GM12878 (cell line): ENCODE results near the gene MPDZ. TPM values are rescaled to one million over a fixed set of nuclear protein-coding genes. Genes with fewer than 3 reads are reported as not detected.

Experiments
- ATAC-seq: fragments of 200-7000 bp; cut with Tn5 transposase; 3 replicates; pipeline ENCODE4 v1.9.1; 2020; ENCODE audit warnings: mild to moderate bottlenecking, moderate library complexity
- BruUV-seq: library from RNA; stranded (reverse); fragments of 400-500 nt; replicated peaks from 2 replicates; lab custom pipeline; 2021; lab: Mats Ljungman, UMichigan
- CTCF ChIA-PET: fragments of 300-600 bp; sonication (Branson Sonifier 250); formaldehyde crosslinking; extraction: SDS; loops from one replicate; lab custom pipeline; 2021; ENCODE audit warnings: inconsistent platforms; lab: Yijun Ruan, JAX
- POLR2A ChIA-PET: fragments of 350-600 bp; formaldehyde crosslinking; extraction: SDS; loops from one replicate; lab custom pipeline; 2021; ENCODE audit warnings: inconsistent platforms; lab: Charles Lee
- RAD21 ChIA-PET: fragments of 300-600 bp; sonication (Branson Sonifier 250); formaldehyde crosslinking; loops from one replicate; lab custom pipeline; 2023; ENCODE audit warnings: antibody characterized with exemption; ENCODE audit not compliant: unreplicated experiment; lab: Charles Lee
- SMC1A ChIA-PET: fragments of 300-600 bp; sonication (Branson Sonifier 250); formaldehyde crosslinking; loops from one replicate; lab custom pipeline; 2023; ENCODE audit not compliant: unreplicated experiment, uncharacterized antibody; lab: Charles Lee
- DNase-seq: peaks from one replicate; pipeline ENCODE4 v3.0.0-alpha.2; 2011; ENCODE audit warnings: low read depth, low spot score
- FAIRE-seq: peaks from 3 replicates; lab custom pipeline; 2011; peaks lifted over from hg19 to GRCh38; lab: Jason Lieb, UNC
- H2AFZ ChIP-seq: 2 replicates; pipeline ENCODE4 v1.6.0; 2011; ENCODE audit warnings: low read depth, low read length, control low read depth; ENCODE audit not compliant: control insufficient read depth
- H3K27ac ChIP-seq: 2 replicates; pipeline ENCODE4 v1.5.1; 2011; ENCODE audit warnings: control low read depth; ENCODE audit not compliant: control insufficient read depth, insufficient read depth
- H3K27me3 ChIP-seq, 2 experiments: replicated peaks in 1 of 2; 2 replicates each; pipeline versions ENCODE4 v1.6.0 to v1.6.1; 2011; ENCODE audit warnings: low read length in 1 of 2; ENCODE audit not compliant: control insufficient read depth in 2 of 2, insufficient read depth in 2 of 2
- H3K36me3 ChIP-seq, 2 experiments: 2 replicates each; pipeline ENCODE4 v1.5.1; 2011; ENCODE audit warnings: low read length in 1 of 2; ENCODE audit not compliant: control insufficient read depth in 2 of 2, insufficient read depth in 2 of 2
- H3K4me1 ChIP-seq: 2 replicates; pipeline ENCODE4 v1.6.1; 2011; ENCODE audit warnings: mild to moderate bottlenecking, low read length, moderate library complexity, mixed read lengths; ENCODE audit not compliant: control insufficient read depth, insufficient read depth
- H3K4me2 ChIP-seq: 2 replicates; pipeline ENCODE4 v1.6.0; 2011; ENCODE audit warnings: control low read depth; ENCODE audit not compliant: control insufficient read depth, insufficient read depth
- H3K4me3 ChIP-seq: fragments of 200-600 bp; sonication (generic); 2 replicates; pipeline ENCODE4 v1.5.1; 2016
- H3K79me2 ChIP-seq: 2 replicates; pipeline ENCODE4 v1.6.0; 2011; ENCODE audit warnings: low read length; ENCODE audit not compliant: control insufficient read depth, insufficient read depth
- H3K9ac ChIP-seq: 2 replicates; pipeline ENCODE4 v1.8.0; 2011; ENCODE audit warnings: low read length, control low read depth, mixed read lengths; ENCODE audit not compliant: control insufficient read depth, insufficient read depth
- H3K9me3 ChIP-seq: replicated peaks from 3 replicates; pipeline ENCODE4 v1.5.1; 2011; ENCODE audit warnings: mild to moderate bottlenecking, low read length; ENCODE audit not compliant: control insufficient read depth, insufficient read depth
- H4K20me1 ChIP-seq: 2 replicates; pipeline ENCODE4 v1.6.0; 2011; ENCODE audit not compliant: control insufficient read depth, insufficient read depth
- BMI1 ChIP-seq: fragments of 450-650 bp; IDR thresholded peaks from 2 replicates; pipeline ENCODE4 v1.6.1; 2016; ENCODE audit warnings: mild to moderate bottlenecking, moderate library complexity, borderline replicate concordance
- EP300 ChIP-seq, 2 experiments: fragments of 150-350 bp in 1 of 2; IDR thresholded peaks; 2 replicates each; pipeline ENCODE4 v1.6.1; 2011 to 2012; ENCODE audit warnings: low read depth in 2 of 2, low read length in 2 of 2, borderline replicate concordance in 1 of 2, improper control_type of control experiment in 1 of 2, inconsistent platforms in 1 of 2; ENCODE audit not compliant: control insufficient read depth in 1 of 2
- FOS ChIP-seq: IDR thresholded peaks from 3 replicates; pipeline ENCODE4 v1.6.1; 2011; ENCODE audit warnings: borderline replicate concordance; ENCODE audit not compliant: insufficient read length; ENCODE audit errors: extremely low read depth
- HDAC2 ChIP-seq: fragments of 200-600 bp; sonication (generic); IDR thresholded peaks from 2 replicates; pipeline ENCODE4 v1.6.1; 2017
- MEF2A ChIP-seq: IDR thresholded peaks from 2 replicates; pipeline ENCODE4 v1.6.1; 2011; ENCODE audit warnings: low read depth, mild to moderate bottlenecking, low read length, moderate library complexity; ENCODE audit not compliant: insufficient read depth
- MTA3 ChIP-seq: IDR thresholded peaks from 2 replicates; pipeline ENCODE4 v1.6.1; 2012; ENCODE audit warnings: low read length, inconsistent platforms, borderline replicate concordance
- MXI1 ChIP-seq: fragments of 150-350 bp; IDR thresholded peaks from 2 replicates; pipeline ENCODE4 v1.6.1; 2011; ENCODE audit warnings: low read depth, mild to moderate bottlenecking, inconsistent platforms, low read length, improper control_type of control experiment
- NBN ChIP-seq: fragments of 450-650 bp; IDR thresholded peaks from 2 replicates; pipeline ENCODE4 v1.6.1; 2016
- NFYB ChIP-seq: IDR thresholded peaks from 2 replicates; pipeline ENCODE4 v1.6.1; 2011; ENCODE audit warnings: low read depth, mild to moderate bottlenecking, low read length, improper control_type of control experiment, moderate library complexity; ENCODE audit not compliant: insufficient read depth
- RAD51 ChIP-seq: fragments of 450-650 bp; IDR thresholded peaks from 2 replicates; pipeline ENCODE4 v1.6.1; 2016; ENCODE audit warnings: moderate library complexity, mild to moderate bottlenecking, inconsistent platforms
- SIN3A ChIP-seq: IDR thresholded peaks from 2 replicates; pipeline ENCODE4 v1.6.1; 2012; ENCODE audit warnings: low read depth, low read length, improper control_type of control experiment
- TCF3 ChIP-seq: IDR thresholded peaks from 2 replicates; pipeline ENCODE4 v1.6.1; 2012; ENCODE audit warnings: low read depth, mild to moderate bottlenecking, low read length, borderline replicate concordance; ENCODE audit not compliant: insufficient read depth
- USF1 ChIP-seq: IDR thresholded peaks from 2 replicates; pipeline ENCODE4 v1.6.1; 2011; ENCODE audit warnings: borderline replicate concordance, low read depth, mild to moderate bottlenecking, moderate library complexity, mixed read lengths, low read length; ENCODE audit not compliant: insufficient read depth; ENCODE audit errors: extremely low read length
- WRNIP1 ChIP-seq: IDR thresholded peaks from 2 replicates; pipeline ENCODE4 v1.6.1; 2011; ENCODE audit warnings: low read depth, low read length, improper control_type of control experiment, borderline replicate concordance
- WGBS: methylation state at CpG from one replicate; pipeline ENCODE4 v1.1.6; 2016; ENCODE audit warnings: low lambda C conversion rate; ENCODE audit not compliant: insufficient replicate concordance, insufficient coverage; ENCODE audit errors: missing lambda C conversion rate; 5-methylcytosine and 5-hydroxymethylcytosine counted together
- in situ Hi-C: fragments of 300-500 bp; cut with MboI; formaldehyde crosslinking; loops from 9 replicates; pipeline ENCODE4 v1.14.3; 2018; ENCODE audit warnings: mixed read lengths
- intact Hi-C: fragments of 100-400 bp; cut with micrococcal nuclease; formaldehyde crosslinking; loops from one replicate; pipeline ENCODE4 v1.14.2; 2022; ENCODE audit not compliant: unreplicated experiment
- polyA plus RNA-seq, 11 experiments: library from polyadenylated mRNA; depleted of rRNA in 4 of 11; unstranded in 6 of 11; stranded (reverse) in 5 of 11; fragments of >200 nt; fragmentation: Nextera tagmentation in 4 of 11; fragmentation: Illumina TruSeq in 1 of 11; extraction: Ambion mirVana in 4 of 11; extraction: Trizol in 1 of 11; gene quantifications; 1 replicate in 1 of 11; 2 replicates in 10 of 11; pipeline versions ENCODE4 v1.2.1 to v1.2.3, GENCODE V29; 2011 to 2016; ENCODE audit warnings: inconsistent platforms in 2 of 11, missing spikeins in 2 of 11, low read depth in 1 of 11
- total RNA-seq, 4 experiments: library from RNA; depleted of rRNA in 3 of 4; stranded (reverse); fragments of >200 nt in 3 of 4; fragmentation: Illumina TruSeq in 1 of 4; extraction: Trizol in 1 of 4; gene quantifications; 2 replicates each; pipeline versions ENCODE4 v1.2.1 to v1.2.3, GENCODE V29; 2013 to 2021
- TF ChIP-seq, protein P1 (sequence below): fragments of 450-650 bp; IDR thresholded peaks from 2 replicates; pipeline ENCODE4 v1.6.1; 2018; ENCODE audit warnings: borderline replicate concordance, mild to moderate bottlenecking; ENCODE audit not compliant: partially characterized antibody

The MPDZ gene
- total and polyA plus RNA-seq, 10 of the 15 experiments (the other 5 are each of a cell fraction or from before 2014, with no cell fraction given): 0.36 TPM; not detected in 9

GRCh38 chr9:13131416-13131815, 148.1 kb downstream of the MPDZ start:
- Histone ChIP-seq H3K4me1 (no peaks in the 10 kb centered on the region), H3K4me3 (no peak overlapping the region), H3K79me2 (no peaks in the 10 kb centered on the region), H4K20me1 (no peaks in the 10 kb centered on the region), H2AFZ (no peak overlapping the region), H3K27ac (no peak overlapping the region), H3K27me3 (no peaks in the 10 kb centered on the region), H3K9me3 (no peaks in the 10 kb centered on the region), H3K36me3 (no peaks in the 10 kb centered on the region), H3K9ac (no peak overlapping the region), H3K4me2 (no peak overlapping the region)
- no peak for ATAC-seq
- intact Hi-C loops: no loop called here
- ChIA-PET SMC1A (no interaction called here), RAD21 (no interaction called here), CTCF (no interaction called here), POLR2A (no interaction called here)
- TF ChIP-seq NFYB (no peak), NBN (no peak), HDAC2 (no peak), EP300 (IDR thresholded peaks at IDR 0.05; ENCODE audit: borderline replicate concordance in 1 of 2, control insufficient read depth in 1 of 2, low read depth in 2 of 2, low read length in 2 of 2) (no peak), MXI1 (no peak)
- BruUV-seq: no TSS peak
- WGBS: 3% methylated on average over 6 of the region's 6 CpGs
- DNase-seq: no peak
- FAIRE-seq: no peak
- in situ Hi-C loops: no loop called here

- in situ Hi-C loops (no loop called here), intact Hi-C loops (no loop called here)
- CTCF ChIA-PET: no interaction called here
- Histone ChIP-seq H3K79me2 (no peaks in the 10 kb centered on the region), H3K9ac (no peak overlapping the region), H4K20me1 (no peaks in the 10 kb centered on the region), H2AFZ (no peak overlapping the region), H3K27me3 (no peaks in the 10 kb centered on the region), H3K27ac (no peak overlapping the region), H3K9me3 (no peaks in the 10 kb centered on the region), H3K36me3 (no peaks in the 10 kb centered on the region), H3K4me1 (no peaks in the 10 kb centered on the region), H3K4me3 (no peak overlapping the region), H3K4me2 (no peak overlapping the region)
- no peak for FAIRE-seq
- BruUV-seq: no TSS peak
- RAD21 ChIA-PET: no interaction called here
- SMC1A ChIA-PET: no interaction called here
- POLR2A ChIA-PET: no interaction called here
- DNase-seq: no peak
- 25% methylated on average over 1 of the region's 1 CpG for WGBS
- no peak for ATAC-seq
- TF ChIP-seq RAD51 (no peak), MEF2A (no peak), WRNIP1 (no peak), USF1 (no peak), MTA3 (no peak), BMI1 (no peak), SIN3A (no peak), TCF3 (no peak), FOS (no peak)
- TF ChIP-seq, protein P1, sequence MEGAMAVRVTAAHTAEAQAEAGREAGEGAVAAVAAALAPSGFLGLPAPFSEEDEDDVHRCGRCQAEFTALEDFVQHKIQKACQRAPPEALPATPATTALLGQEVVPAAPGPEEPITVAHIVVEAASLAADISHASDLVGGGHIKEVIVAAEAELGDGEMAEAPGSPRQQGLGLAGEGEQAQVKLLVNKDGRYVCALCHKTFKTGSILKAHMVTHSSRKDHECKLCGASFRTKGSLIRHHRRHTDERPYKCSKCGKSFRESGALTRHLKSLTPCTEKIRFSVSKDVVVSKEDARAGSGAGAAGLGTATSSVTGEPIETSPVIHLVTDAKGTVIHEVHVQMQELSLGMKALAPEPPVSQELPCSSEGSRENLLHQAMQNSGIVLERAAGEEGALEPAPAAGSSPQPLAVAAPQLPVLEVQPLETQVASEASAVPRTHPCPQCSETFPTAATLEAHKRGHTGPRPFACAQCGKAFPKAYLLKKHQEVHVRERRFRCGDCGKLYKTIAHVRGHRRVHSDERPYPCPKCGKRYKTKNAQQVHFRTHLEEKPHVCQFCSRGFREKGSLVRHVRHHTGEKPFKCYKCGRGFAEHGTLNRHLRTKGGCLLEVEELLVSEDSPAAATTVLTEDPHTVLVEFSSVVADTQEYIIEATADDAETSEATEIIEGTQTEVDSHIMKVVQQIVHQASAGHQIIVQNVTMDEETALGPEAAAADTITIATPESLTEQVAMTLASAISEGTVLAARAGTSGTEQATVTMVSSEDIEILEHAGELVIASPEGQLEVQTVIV: no peak
These were observed 151.1 kb downstream of the MPDZ start for GRCh38 chr9:13128266-13128860.
